DMS153 treated with DMSO at 0.1 percent for 48 hours (cell line): ENCODE measurements around the gene SLC16A4.

Source experiments
- DNase-seq: peaks from one replicate; lab custom pipeline; 2025; ENCODE audit not compliant: unreplicated experiment; lab: John Stamatoyannopoulos, UW

The SLC16A4 gene

DNA sequence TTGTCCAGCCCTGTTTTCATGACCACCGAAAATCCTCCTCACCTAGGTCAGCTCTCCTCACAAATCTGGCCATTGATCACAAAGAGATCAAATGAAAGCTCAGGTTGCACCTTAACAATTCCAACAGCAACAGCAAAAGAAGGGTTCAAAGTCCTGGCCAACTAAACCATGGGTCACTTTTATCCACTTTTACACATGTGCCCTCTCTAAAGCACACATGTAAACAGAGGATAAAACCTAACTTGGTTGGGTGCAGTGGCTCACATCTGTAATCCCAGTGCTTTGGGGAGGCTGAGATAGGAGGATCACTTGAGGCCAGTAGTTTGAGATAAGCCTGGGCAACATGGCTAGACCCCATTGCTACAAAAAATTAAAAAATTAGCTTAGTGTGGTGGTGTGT lies 55.6 kb downstream of the SLC16A4 start:
- no peak for DNase-seq

- DNase-seq, result no peak
These were observed 62.1 kb downstream of the SLC16A4 start for GRCh38 chr1:110328700-110329099.

- DNase-seq, result no peak
These were observed 62.6 kb downstream of the SLC16A4 start for GRCh38 chr1:110328274-110328673.

- DNase-seq, result no peak
These were observed 64.0 kb downstream of the SLC16A4 start for GRCh38 chr1:110326826-110327225.

DNA sequence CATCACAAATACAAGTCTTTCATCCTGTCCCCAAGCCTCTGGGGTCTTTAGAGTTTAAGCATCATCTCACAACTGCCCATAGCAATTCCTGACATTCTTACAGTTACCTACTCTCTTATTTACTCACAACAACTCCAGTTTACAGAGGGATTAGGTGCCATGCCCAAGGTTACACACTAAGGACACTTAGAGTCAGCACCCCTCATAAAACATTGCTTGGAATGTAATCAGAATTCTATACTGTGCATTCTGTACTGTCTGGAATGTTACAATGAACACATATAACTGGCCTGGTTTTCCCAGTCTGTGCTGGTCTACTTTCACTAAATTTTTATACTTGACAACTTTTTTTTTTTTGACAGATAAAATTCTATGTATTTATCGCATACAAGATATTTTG lies 66.2 kb downstream of the SLC16A4 start:
- no peak for DNase-seq

DNA sequence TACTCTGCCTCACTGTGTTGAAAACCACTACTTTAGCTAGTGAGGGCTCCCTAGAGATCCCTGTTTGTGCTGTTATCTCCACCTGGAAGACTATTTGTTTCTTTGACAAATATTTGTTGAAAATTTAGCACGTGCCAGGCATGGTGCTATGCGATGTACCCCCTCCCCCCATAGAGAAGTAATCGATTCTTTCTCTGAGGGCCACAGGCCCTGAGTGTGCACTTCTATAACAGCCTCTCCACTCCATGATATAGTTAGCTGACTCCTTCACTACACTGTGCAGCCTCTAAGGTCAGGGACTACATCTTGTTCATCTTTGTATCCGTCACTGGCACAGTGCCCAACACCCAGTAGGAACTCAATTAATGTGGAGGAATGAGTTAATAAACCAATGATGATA lies 69.0 kb downstream of the SLC16A4 start:
- DNase-seq, result no peak

GRCh38 chr1:110321045-110321444 lies 69.8 kb downstream of the SLC16A4 start:
- no peak for DNase-seq

DNA sequence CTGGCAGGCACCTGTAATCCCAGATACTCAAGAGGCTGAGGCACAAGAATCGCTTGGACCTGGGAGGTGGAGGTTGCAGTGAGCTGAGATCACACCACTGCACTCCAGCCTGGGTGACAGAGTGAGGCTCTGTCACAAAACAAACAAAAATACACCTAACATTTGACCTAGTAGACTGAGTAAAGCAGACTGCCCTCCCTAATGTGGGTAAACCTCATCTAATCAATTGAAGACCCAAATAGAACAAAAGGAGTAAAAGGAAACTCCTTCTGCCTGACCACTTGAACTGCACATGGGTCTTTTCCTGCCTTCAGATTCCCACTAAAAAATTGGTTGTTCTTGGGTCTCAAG lies 70.7 kb downstream of the SLC16A4 start:
- DNase-seq, result no peak

GRCh38 chr1:110319332-110320167 lies 71.3 kb downstream of the SLC16A4 start:
- no peak for DNase-seq

DNA sequence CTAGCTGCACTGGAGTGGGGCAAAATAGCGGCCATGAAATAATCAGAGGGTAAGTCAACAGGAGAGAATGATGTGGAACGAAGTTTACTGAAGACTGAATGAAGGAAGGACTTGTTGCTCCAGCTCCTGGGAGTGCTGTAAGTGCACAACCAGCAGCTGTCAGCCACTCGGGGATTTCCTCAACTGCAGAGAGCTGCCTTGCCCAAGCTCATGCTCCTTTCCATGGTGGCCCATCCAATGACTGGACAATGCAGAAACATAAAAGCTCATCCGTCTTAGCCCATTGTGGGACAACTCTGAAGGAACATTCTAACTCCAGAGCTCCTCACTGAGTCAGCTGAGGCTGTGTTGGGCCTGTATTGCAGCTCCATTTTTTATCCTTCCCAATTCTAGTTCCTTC lies 72.8 kb downstream of the SLC16A4 start:
- DNase-seq, result no peak

DNA sequence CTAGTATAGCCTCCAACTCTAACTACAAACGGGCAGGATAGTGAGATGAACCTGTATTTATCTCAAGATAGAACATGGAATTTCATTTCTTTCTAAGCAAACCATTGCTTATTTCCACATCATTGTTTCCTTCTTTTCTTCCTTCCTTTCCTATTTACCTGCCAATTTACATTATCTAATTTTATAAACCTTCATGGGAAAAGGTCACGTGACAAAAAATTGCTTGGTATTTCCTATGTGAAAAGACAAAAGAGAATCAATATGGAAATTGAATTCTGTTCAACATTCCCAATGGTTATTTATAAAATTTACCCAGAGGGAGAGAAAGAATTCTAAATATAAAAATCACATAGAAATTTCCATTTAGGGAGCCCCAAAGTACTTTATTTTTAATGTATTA lies 74.1 kb downstream of the SLC16A4 start:
- DNase-seq, result no peak
